Measurements from ENCODE around the gene GLOD5.

Gene GLOD5

GRCh38 chrX:48785540-48786214, 24.1 kb downstream of the GLOD5 start:
- ChIA-PET POLR2A (no interaction called here), CTCF (no interaction called here)
- no peak for DNase-seq (ENCODE audit: extremely low spot score)
- TF ChIP-seq, protein P1, sequence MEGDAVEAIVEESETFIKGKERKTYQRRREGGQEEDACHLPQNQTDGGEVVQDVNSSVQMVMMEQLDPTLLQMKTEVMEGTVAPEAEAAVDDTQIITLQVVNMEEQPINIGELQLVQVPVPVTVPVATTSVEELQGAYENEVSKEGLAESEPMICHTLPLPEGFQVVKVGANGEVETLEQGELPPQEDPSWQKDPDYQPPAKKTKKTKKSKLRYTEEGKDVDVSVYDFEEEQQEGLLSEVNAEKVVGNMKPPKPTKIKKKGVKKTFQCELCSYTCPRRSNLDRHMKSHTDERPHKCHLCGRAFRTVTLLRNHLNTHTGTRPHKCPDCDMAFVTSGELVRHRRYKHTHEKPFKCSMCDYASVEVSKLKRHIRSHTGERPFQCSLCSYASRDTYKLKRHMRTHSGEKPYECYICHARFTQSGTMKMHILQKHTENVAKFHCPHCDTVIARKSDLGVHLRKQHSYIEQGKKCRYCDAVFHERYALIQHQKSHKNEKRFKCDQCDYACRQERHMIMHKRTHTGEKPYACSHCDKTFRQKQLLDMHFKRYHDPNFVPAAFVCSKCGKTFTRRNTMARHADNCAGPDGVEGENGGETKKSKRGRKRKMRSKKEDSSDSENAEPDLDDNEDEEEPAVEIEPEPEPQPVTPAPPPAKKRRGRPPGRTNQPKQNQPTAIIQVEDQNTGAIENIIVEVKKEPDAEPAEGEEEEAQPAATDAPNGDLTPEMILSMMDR (IDR thresholded peaks at IDR 0.05; ENCODE audit: control extremely low read depth, extremely low read depth, low read depth, missing control alignments): no peak

DNA sequence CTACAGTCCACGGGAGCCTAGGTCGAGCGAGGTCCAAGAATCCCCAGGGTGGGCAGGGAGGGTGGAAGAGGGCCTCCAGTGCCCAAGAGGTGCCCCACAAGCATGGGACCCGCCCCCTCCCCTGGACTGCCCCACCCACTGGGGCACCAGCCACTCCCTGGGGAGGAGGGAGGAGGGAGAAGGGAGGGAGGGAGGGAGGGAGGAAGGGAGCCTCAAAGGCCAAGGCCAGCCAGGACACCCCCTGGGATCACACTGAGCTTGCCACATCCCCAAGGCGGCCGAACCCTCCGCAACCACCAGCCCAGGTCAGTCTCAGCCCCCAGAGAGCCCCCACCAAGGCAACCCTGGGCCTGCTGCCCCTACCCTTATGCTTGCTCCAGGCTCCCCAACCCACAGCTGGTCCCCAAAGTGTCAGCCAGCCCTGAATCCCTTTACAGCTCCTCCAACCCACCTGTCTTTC, 24.8 kb downstream of the GLOD5 start, which contains the start of gene GATA1:
Gene GATA1, plus strand, starts transcription at position 250 of the 460 bp plus-strand sequence. CDS start 4,520 bp downstream, outside the sequence.
- POLR2A ChIA-PET: no interaction called here
- no peak for DNase-seq (ENCODE audit: extremely low spot score)
- TF ChIP-seq, protein P1 (IDR thresholded peaks at IDR 0.05; ENCODE audit: control extremely low read depth, extremely low read depth, low read depth, missing control alignments): no peak
- CTCF ChIA-PET: no interaction called here

- POLR2A ChIA-PET: no interaction called here
- CTCF ChIA-PET: no interaction called here
- TF ChIP-seq, protein P1 (IDR thresholded peaks at IDR 0.05; ENCODE audit: control extremely low read depth, extremely low read depth, low read depth, missing control alignments): no peak
- no peak for DNase-seq (ENCODE audit: extremely low spot score)
Observed at GRCh38 chrX:48786825-48787504, 25.4 kb downstream of the GLOD5 start.

GRCh38 chrX:48787505-48788443, 26.2 kb downstream of the GLOD5 start:
- ChIA-PET CTCF (no interaction called here), POLR2A (no interaction called here)
- TF ChIP-seq, protein P1 (IDR thresholded peaks at IDR 0.05; ENCODE audit: control extremely low read depth, extremely low read depth, low read depth, missing control alignments): no peak
- no peak for DNase-seq (ENCODE audit: extremely low spot score)

DNA sequence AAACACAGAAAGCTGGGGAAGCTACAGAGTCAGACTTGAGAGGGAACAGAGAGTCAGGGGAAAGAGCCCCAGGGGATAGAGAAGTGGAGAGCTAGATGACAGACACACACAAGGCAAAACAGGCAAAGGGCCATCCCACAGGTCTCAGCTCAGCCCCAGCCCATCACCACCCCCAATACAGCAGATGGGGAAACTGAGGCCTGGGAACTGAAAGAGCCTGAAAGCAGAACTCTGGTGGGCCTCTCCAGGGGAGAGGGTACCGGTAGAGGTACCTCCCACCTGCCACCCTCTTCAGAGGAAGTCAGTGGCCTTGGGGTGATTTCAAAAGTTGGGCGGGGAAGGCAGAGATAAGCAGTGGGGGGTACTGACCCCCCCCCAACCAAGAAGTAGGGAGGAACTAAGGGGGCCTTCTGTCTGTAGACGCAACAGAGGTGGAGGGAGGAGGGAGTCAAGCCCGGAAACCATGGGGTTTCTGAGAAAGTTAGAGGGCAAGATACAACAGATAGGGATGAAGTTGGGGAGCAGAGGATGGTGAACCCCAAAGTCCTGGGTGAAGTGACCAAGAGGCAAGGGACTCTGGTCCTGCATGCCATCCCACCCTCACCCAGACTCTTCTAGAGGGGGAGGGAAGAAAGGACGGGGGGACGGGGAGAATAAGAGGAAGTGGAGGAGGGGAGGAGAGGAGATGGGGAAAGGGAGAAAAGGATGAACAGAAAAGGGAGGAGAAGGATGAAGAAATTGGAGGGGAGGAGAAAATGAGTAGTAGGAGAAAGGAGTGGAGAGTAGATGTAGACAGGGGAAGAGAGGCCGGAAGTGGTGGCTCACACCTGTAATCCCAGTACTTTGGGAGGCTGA, 28.0 kb downstream of the GLOD5 start:
- DNase-seq (ENCODE audit: extremely low spot score): no peak
- CTCF ChIA-PET: no interaction called here
- TF ChIP-seq, protein P1 (IDR thresholded peaks at IDR 0.05; ENCODE audit: control extremely low read depth, extremely low read depth, low read depth, missing control alignments): no peak
- POLR2A ChIA-PET: no interaction called here
